B cell (primary cell): Measurements from ENCODE around the gene NAT10.

Source experiments
- EZH2 ChIP-seq: IDR thresholded peaks from 2 replicates; pipeline ENCODE4 v1.6.1; 2012; ENCODE audit warnings: borderline replicate concordance, low read depth, mild to moderate bottlenecking, moderate library complexity, low read length; ENCODE audit not compliant: insufficient read depth, poor library complexity, severe bottlenecking
- TF ChIP-seq, protein P1 (sequence below): fragments of 200-600 bp; IDR thresholded peaks from one replicate; pipeline ENCODE4 v1.8.0; 2022; ENCODE audit warnings: antibody characterized with exemption, mild to moderate bottlenecking

DNA sequence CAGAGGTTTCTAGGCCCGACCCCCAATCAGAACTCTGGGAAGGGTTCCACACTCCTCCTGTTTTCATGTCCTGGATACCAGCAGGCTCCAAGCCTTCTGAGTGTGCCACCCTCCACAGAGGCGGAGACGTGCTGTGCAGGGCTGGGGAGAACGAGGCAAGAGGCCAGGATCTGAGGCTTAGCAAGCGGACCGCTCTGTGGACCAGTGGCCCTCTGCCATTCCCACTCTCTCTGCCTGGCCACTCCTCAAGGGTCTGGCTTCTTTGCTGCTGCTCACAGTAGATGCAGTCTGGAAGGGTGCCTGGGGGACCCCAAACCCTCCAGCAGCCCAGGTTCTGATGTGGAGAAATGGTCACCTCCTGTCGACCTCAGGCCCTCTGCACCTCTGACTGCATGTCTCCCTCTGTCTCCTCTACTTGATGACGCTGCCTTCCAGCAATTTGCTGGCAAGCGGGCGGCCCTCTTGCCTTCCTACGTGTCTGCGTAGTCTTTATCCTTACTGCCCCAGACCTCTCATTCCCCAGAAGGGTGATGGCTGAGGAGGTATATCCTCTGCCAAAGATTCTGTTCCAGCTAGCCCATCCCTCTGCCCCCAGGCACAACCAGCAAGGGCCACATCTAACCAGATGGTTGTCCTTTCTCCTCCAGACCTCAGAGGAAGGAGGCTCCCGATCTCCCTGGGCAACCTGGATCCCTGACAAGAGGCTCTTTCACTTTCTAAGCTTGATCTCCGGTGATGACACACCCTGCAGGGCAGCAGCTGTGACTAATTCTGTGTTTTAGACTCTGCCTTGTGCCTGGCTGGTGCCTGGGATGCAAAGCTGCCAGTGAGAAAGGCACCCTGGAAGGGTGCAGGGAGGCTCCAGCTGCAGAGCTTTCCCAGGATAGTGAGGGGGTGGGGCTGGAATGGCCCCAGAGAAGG lies 87.3 kb downstream of the NAT10 start:
- TF ChIP-seq, protein P1, sequence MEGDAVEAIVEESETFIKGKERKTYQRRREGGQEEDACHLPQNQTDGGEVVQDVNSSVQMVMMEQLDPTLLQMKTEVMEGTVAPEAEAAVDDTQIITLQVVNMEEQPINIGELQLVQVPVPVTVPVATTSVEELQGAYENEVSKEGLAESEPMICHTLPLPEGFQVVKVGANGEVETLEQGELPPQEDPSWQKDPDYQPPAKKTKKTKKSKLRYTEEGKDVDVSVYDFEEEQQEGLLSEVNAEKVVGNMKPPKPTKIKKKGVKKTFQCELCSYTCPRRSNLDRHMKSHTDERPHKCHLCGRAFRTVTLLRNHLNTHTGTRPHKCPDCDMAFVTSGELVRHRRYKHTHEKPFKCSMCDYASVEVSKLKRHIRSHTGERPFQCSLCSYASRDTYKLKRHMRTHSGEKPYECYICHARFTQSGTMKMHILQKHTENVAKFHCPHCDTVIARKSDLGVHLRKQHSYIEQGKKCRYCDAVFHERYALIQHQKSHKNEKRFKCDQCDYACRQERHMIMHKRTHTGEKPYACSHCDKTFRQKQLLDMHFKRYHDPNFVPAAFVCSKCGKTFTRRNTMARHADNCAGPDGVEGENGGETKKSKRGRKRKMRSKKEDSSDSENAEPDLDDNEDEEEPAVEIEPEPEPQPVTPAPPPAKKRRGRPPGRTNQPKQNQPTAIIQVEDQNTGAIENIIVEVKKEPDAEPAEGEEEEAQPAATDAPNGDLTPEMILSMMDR, result no peak
- TF ChIP-seq EZH2, result no peak
